VCaP (cell line): ENCODE results near the gene ADAMTSL2.

ENCODE experiments used
- H3K27ac ChIP-seq: fragments of 450-650 bp; 2 replicates; pipeline ENCODE4 v1.5.1; 2017
- CTCF ChIP-seq: fragments of 450-650 bp; conservative IDR thresholded peaks from 2 replicates; pipeline ENCODE4 v1.5.1; 2017; ENCODE audit warnings: mild to moderate bottlenecking, moderate library complexity

The ADAMTSL2 gene

GRCh38 chr9:133495327-133496293 is 38.9 kb upstream of the ADAMTSL2 start:
- H3K27ac ChIP-seq, result no peak overlapping the region
- TF ChIP-seq CTCF, result no peak

- no peak overlapping the region for H3K27ac ChIP-seq
- no peak for TF ChIP-seq CTCF
Observed at GRCh38 chr9:133496861-133497842, 37.4 kb upstream of the ADAMTSL2 start.

GRCh38 chr9:133499132-133499891 is 35.2 kb upstream of the ADAMTSL2 start:
- TF ChIP-seq CTCF, result peak; percentile 4; the same call in 1 of the 2 replicates
- H3K27ac ChIP-seq, result no peak overlapping the region

GRCh38 chr9:133499892-133500270 is 34.6 kb upstream of the ADAMTSL2 start:
- H3K27ac ChIP-seq, result no peak overlapping the region
- no peak for TF ChIP-seq CTCF

- no peak overlapping the region for H3K27ac ChIP-seq
- TF ChIP-seq CTCF, result no peak
Observed at GRCh38 chr9:133502112-133502511, 32.4 kb upstream of the ADAMTSL2 start.

- TF ChIP-seq CTCF, result no peak
- H3K27ac ChIP-seq, result peak overlapping the region; percentile 52; the same call in 1 of the 2 replicates
Observed at GRCh38 chr9:133505186-133505830, 29.2 kb upstream of the ADAMTSL2 start.
